HL-60 (cell line): ENCODE data around the gene METRNL.

Experiments used
- CTCF ChIP-seq: IDR thresholded peaks from one replicate; pipeline ENCODE4 v1.5.1; 2011; ENCODE audit warnings: low read length, control low read depth, inconsistent platforms; ENCODE audit not compliant: insufficient read depth
- POLR2AphosphoS5 ChIP-seq: IDR thresholded peaks from 2 replicates; pipeline ENCODE4 v1.6.1; 2012; ENCODE audit warnings: low read depth

DNA sequence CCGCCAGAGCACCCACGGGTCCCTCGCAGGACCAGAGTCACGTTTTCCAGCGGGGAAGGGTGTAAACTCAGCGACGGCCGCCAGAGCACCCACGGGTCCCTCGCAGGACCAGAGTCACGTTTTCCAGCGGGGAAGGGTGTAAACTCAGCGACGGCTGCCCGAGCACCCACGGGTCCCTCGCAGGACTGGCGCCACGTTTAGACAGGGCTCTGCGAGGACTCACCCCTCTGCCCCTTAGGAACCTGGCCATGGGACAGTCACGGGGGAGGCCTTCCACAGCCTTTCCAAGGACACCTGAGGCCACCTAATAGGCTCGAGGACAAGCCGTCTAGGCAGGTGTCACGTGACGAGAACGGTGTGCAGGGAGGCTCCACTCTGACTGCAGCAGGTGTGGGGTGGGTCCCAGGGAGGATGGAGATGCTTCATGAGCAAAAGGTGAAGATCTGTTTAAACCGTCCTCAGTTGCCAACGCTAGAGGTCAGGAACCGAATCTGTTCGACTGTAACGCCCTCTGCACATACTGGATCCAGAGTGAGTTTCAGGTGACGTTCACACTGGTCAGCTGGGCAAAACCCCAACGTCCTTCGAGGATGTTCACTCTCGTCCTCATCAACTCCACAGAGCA, 48.0 kb upstream of the METRNL start:
- TF ChIP-seq CTCF (no peak), POLR2AphosphoS5 (no peak)
